Activated gamma-delta T cell treated with Interleukin-2 at 50 U/mL for 16 hours (primary cell): Measurements from ENCODE around the gene SCN2A.

Source experiments
- DNase-seq: peaks from one replicate; pipeline ENCODE4 v3.0.0-alpha.2; 2020

The SCN2A gene

GRCh38 chr2:165428926-165429325, 189.7 kb downstream of the SCN2A start:
- no peak for DNase-seq

- DNase-seq, result no peak
Measured at GRCh38 chr2:165431014-165431413, 191.8 kb downstream of the SCN2A start.

GRCh38 chr2:165432234-165432966, 193.2 kb downstream of the SCN2A start:
- no peak for DNase-seq

GRCh38 chr2:165434865-165435496, 195.8 kb downstream of the SCN2A start:
- no peak for DNase-seq

GRCh38 chr2:165435611-165436010, 196.4 kb downstream of the SCN2A start:
- no peak for DNase-seq

GRCh38 chr2:165436559-165436958, 197.3 kb downstream of the SCN2A start:
- DNase-seq, result no peak

GRCh38 chr2:165440367-165440766, 201.2 kb downstream of the SCN2A start:
- DNase-seq, result no peak
